Measurements from ENCODE around the gene MRPL49. TPM values are rescaled to one million over a fixed set of nuclear protein-coding genes. Genes with fewer than 3 reads are reported as not detected.
"Not testable (repeated sequence)": the region's sequence is repeated elsewhere in the genome, so short reads cannot be mapped to it uniquely, and the experiment has no call there.

The MRPL49 gene
- total RNA-seq, 1 donor from 2014 or later = 50.6 TPM

GRCh38 chr11:65117206-65118096 lies 4.7 kb upstream of the MRPL49 start, which contains the start of gene ZNHIT2:
TSS of gene ZNHIT2 (minus strand) at chr11:65117701. CDS start at chr11:65117653, 48 bp downstream.
- DNase-seq (ENCODE audit: low read depth in 2 of 2) = peak; percentile 97 to 99

GRCh38 chr11:65118097-65118837 lies 3.9 kb upstream of the MRPL49 start:
- DNase-seq (ENCODE audit: low read depth in 2 of 2) = no peak

- DNase-seq (ENCODE audit: low read depth in 2 of 2) = not testable (repeated sequence)
These were observed 3.0 kb upstream of the MRPL49 start for GRCh38 chr11:65118891-65119669.

- no peak for DNase-seq (ENCODE audit: low read depth in 2 of 2)
These were observed 2.5 kb upstream of the MRPL49 start for GRCh38 chr11:65119670-65119995.

GRCh38 chr11:65120831-65121230 lies 1.3 kb upstream of the MRPL49 start:
- no peak for DNase-seq (ENCODE audit: low read depth in 2 of 2)

GRCh38 chr11:65121447-65121864 lies 665 bp upstream of the MRPL49 start:
- no peak for DNase-seq (ENCODE audit: low read depth in 2 of 2)

- DNase-seq (ENCODE audit: low read depth in 2 of 2) = no peak
These were observed 2.5 kb downstream of the MRPL49 start for GRCh38 chr11:65124480-65125196.

- DNase-seq (ENCODE audit: low read depth in 2 of 2) = no peak
These were observed 3.3 kb downstream of the MRPL49 start for GRCh38 chr11:65125197-65126056.

- no peak for DNase-seq (ENCODE audit: low read depth in 2 of 2)
These were observed 4.6 kb downstream of the MRPL49 start for GRCh38 chr11:65126624-65127274.

- no peak for DNase-seq (ENCODE audit: low read depth in 2 of 2)
These were observed 5.5 kb downstream of the MRPL49 start for GRCh38 chr11:65127473-65128181.

GRCh38 chr11:65128182-65129145 lies 6.3 kb downstream of the MRPL49 start:
- no peak for DNase-seq (ENCODE audit: low read depth in 2 of 2)

GRCh38 chr11:65129649-65130441 lies 7.7 kb downstream of the MRPL49 start:
- DNase-seq (ENCODE audit: low read depth in 2 of 2) = no peak

- no peak for DNase-seq (ENCODE audit: low read depth in 2 of 2)
These were observed 8.7 kb downstream of the MRPL49 start for GRCh38 chr11:65130631-65131416.

GRCh38 chr11:65131417-65131776 lies 9.3 kb downstream of the MRPL49 start:
- no peak for DNase-seq (ENCODE audit: low read depth in 2 of 2)

- DNase-seq (ENCODE audit: low read depth in 2 of 2) = no peak
These were observed 9.7 kb downstream of the MRPL49 start for GRCh38 chr11:65131895-65132237.

GRCh38 chr11:65132238-65132987 lies 10.3 kb downstream of the MRPL49 start:
- no peak for DNase-seq (ENCODE audit: low read depth in 2 of 2)
